ENCODE measurements around the gene SHROOM4. TPM values are rescaled to one million over a fixed set of nuclear protein-coding genes. Genes with fewer than 3 reads are reported as not detected.
A peak's percentile ranks its signal among the peaks of the same experiment; 100 is the strongest.

Gene SHROOM4
- total RNA-seq, 1 experiment from 2014 or later: 0.13 TPM

GRCh38 chrX:50812995-50813842 is 775 bp downstream of the SHROOM4 start:
- H3K27ac ChIP-seq (ENCODE audit: low read length): no peak overlapping the region
- in situ Hi-C loops (cut with HindIII; ENCODE audit: low pct_unique_long_range_greater_than_20kb, low sequenced_read_pairs) (no loop called here), intact Hi-C loops (cut with micrococcal nuclease; ENCODE audit: unreplicated experiment) (no loop called here)
- no peaks in the 10 kb centered on the region for H3K27me3 ChIP-seq (ENCODE audit: control insufficient read depth, insufficient read depth, low read length)
- H3K4me1 ChIP-seq (ENCODE audit: control insufficient read depth, insufficient read depth, low read length): no peaks in the 10 kb centered on the region; the same call in 1 of the 2 replicates
- H3K36me3 ChIP-seq (ENCODE audit: control insufficient read depth, insufficient read depth, low read length): no peaks in the 10 kb centered on the region
- ATAC-seq (peak; percentile 82), DNase-seq (ENCODE audit: low read depth, low spot score) (no peak)
- ChIA-PET CTCF (no interaction called here), POLR2A (no interaction called here)
- TF ChIP-seq POLR2AphosphoS5 (IDR thresholded peaks at IDR 0.05; ENCODE audit: low read depth, low read length): no peak
- TF ChIP-seq SIN3A (IDR thresholded peaks at IDR 0.05; ENCODE audit: borderline replicate concordance, insufficient read depth, low read depth, low read length): no peak
- no peak for TF ChIP-seq REST (IDR thresholded peaks at IDR 0.05; ENCODE audit: insufficient read depth in 1 of 2, low read depth in 2 of 2, low read length in 1 of 2)
- TF ChIP-seq TCF7L2 (IDR thresholded peaks at IDR 0.05; ENCODE audit: low read depth, low read length): no peak
- no peak for TF ChIP-seq CTCF (IDR thresholded peaks at IDR 0.05)
- H3K4me3 ChIP-seq (ENCODE audit: low read depth in 2 of 2, low read length in 2 of 2): peak overlapping the region; percentile 26 to 42
- no TSS peak for BruUV-seq (replicated peaks)
- H3K9me3 ChIP-seq (ENCODE audit: control insufficient read depth, insufficient read depth, low read depth, low read length): no peaks in the 10 kb centered on the region

GRCh38 chrX:50805276-50805675 is 8.7 kb downstream of the SHROOM4 start:
- DNase-seq (ENCODE audit: low read depth, low spot score) (no peak), ATAC-seq (no peak)
- Histone ChIP-seq H3K27ac (ENCODE audit: low read length) (no peak overlapping the region), H3K36me3 (ENCODE audit: control insufficient read depth, insufficient read depth, low read length) (no peaks in the 10 kb centered on the region), H3K4me1 (ENCODE audit: control insufficient read depth, insufficient read depth, low read length) (no peaks in the 10 kb centered on the region), H3K27me3 (ENCODE audit: control insufficient read depth, insufficient read depth, low read length) (no peaks in the 10 kb centered on the region), H3K4me3 (ENCODE audit: low read depth in 2 of 2, low read length in 2 of 2) (no peak overlapping the region), H3K9me3 (ENCODE audit: control insufficient read depth, insufficient read depth, low read depth, low read length) (no peaks in the 10 kb centered on the region)
- intact Hi-C loops (cut with micrococcal nuclease; ENCODE audit: unreplicated experiment) (no loop called here), in situ Hi-C loops (cut with HindIII; ENCODE audit: low pct_unique_long_range_greater_than_20kb, low sequenced_read_pairs) (no loop called here)
- BruUV-seq (replicated peaks): no TSS peak
- CTCF ChIA-PET: no interaction called here
- POLR2A ChIA-PET: no interaction called here
- TF ChIP-seq POLR2AphosphoS5 (IDR thresholded peaks at IDR 0.05; ENCODE audit: low read depth, low read length) (no peak), TCF7L2 (IDR thresholded peaks at IDR 0.05; ENCODE audit: low read depth, low read length) (no peak), REST (IDR thresholded peaks at IDR 0.05; ENCODE audit: insufficient read depth in 1 of 2, low read depth in 2 of 2, low read length in 1 of 2) (no peak), SIN3A (IDR thresholded peaks at IDR 0.05; ENCODE audit: borderline replicate concordance, insufficient read depth, low read depth, low read length) (no peak), CTCF (IDR thresholded peaks at IDR 0.05) (no peak)

Data from Panc1 (cell line).